CD4-positive, alpha-beta T cell (primary cell): Measurements from ENCODE around the gene GNAZ. TPM values are rescaled to one million over a fixed set of nuclear protein-coding genes. Genes with fewer than 3 reads are reported as not detected.

Experiments used
- ATAC-seq: fragments of 200-7000 bp; cut with Tn5 transposase; one replicate; pipeline ENCODE4 v1.10.0; 2022; ENCODE audit warnings: mild to moderate bottlenecking; ENCODE audit not compliant: poor library complexity
- CTCF ChIA-PET: fragments of 350-600 bp; sonication (Branson Sonifier 250); formaldehyde crosslinking; loops from one replicate; lab custom pipeline; 2021; ENCODE audit warnings: antibody characterized with exemption, inconsistent platforms; lab: Charles Lee
- POLR2A ChIA-PET: fragments of 350-600 bp; sonication (Branson Sonifier 250); formaldehyde crosslinking; loops from one replicate; lab custom pipeline; 2021; ENCODE audit warnings: antibody characterized with exemption, inconsistent platforms; lab: Charles Lee
- DNase-seq, 14 experiments: peaks; one replicate each; pipeline ENCODE4 v3.0.0-alpha.2; 2013 to 2020; ENCODE audit warnings: mixed read lengths in 2 of 14
- H3K27ac ChIP-seq, 2 donors: one replicate each; pipeline versions ENCODE4 v1.5.1 to v1.7.0; 2013; ENCODE audit warnings: low read length in 2 of 2, low read depth in 1 of 2, mild to moderate bottlenecking in 1 of 2
- H3K27me3 ChIP-seq, 2 experiments: 1 replicate in 1 of 2; 2 replicates in 1 of 2; pipeline versions ENCODE4 v1.6.1 to v1.7.0; 2013; ENCODE audit warnings: low read length in 2 of 2, control low read depth in 1 of 2, mild to moderate bottlenecking in 1 of 2, moderate library complexity in 1 of 2; ENCODE audit not compliant: insufficient read depth in 2 of 2, control insufficient read depth in 1 of 2
- H3K36me3 ChIP-seq: one replicate; pipeline ENCODE4 v1.6.1; 2013; ENCODE audit warnings: low read length, control low read depth; ENCODE audit not compliant: insufficient read depth
- H3K4me1 ChIP-seq: one replicate; pipeline ENCODE4 v1.6.1; 2013; ENCODE audit warnings: low read length, control low read depth; ENCODE audit not compliant: insufficient read depth
- H3K4me3 ChIP-seq: one replicate; pipeline ENCODE4 v1.5.1; 2013; ENCODE audit warnings: mild to moderate bottlenecking, low read length, moderate library complexity
- H3K9me3 ChIP-seq, 2 experiments: 1 replicate in 1 of 2; 2 replicates in 1 of 2; pipeline versions ENCODE4 v1.6.1 to v1.7.0; 2013; ENCODE audit warnings: low read length in 2 of 2, mild to moderate bottlenecking in 2 of 2, control low read depth in 1 of 2, moderate library complexity in 1 of 2; ENCODE audit not compliant: control insufficient read depth in 1 of 2, insufficient read depth in 1 of 2
- H3K27ac Mint-ChIP-seq: one replicate; pipeline ENCODE4 v1.8.0; 2020; ENCODE audit warnings: mixed read lengths
- H3K27me3 Mint-ChIP-seq: one replicate; pipeline ENCODE4 v1.8.0; 2021; ENCODE audit warnings: mixed read lengths
- H3K36me3 Mint-ChIP-seq: one replicate; pipeline ENCODE4 v1.8.0; 2021; ENCODE audit warnings: low read depth, mixed read lengths
- H3K4me1 Mint-ChIP-seq: one replicate; pipeline ENCODE4 v1.8.0; 2021; ENCODE audit warnings: low read depth, mixed read lengths
- H3K4me3 Mint-ChIP-seq: one replicate; pipeline ENCODE4 v1.8.0; 2020; ENCODE audit warnings: mild to moderate bottlenecking, mixed read lengths
- H3K9me3 Mint-ChIP-seq: one replicate; pipeline ENCODE4 v1.8.0; 2020; ENCODE audit warnings: mixed read lengths
- intact Hi-C, 2 experiments: fragments of 100-400 bp; cut with DNase I in 1 of 2; cut with micrococcal nuclease in 1 of 2; formaldehyde crosslinking; loops; one replicate each; pipeline versions ENCODE4 v1.15.1 to v1.9.0; 2023 to 2025; cut with DNase I, micrococcal nuclease
- total RNA-seq, 174 experiments: library from RNA in 2 of 174; stranded (reverse) in 2 of 174; gene quantifications; one replicate each; pipeline ENCODE4 v1.2.3 and lab custom pipeline; 2021 to 2026
- TF ChIP-seq, protein P1 (sequence below): fragments of 200-600 bp; IDR thresholded peaks from one replicate; pipeline ENCODE4 v1.8.0; 2022; ENCODE audit warnings: antibody characterized with exemption, mild to moderate bottlenecking

Gene GNAZ
- total RNA-seq, 2 experiments from 2014 or later, result 0.20 to 0.38 TPM

DNA sequence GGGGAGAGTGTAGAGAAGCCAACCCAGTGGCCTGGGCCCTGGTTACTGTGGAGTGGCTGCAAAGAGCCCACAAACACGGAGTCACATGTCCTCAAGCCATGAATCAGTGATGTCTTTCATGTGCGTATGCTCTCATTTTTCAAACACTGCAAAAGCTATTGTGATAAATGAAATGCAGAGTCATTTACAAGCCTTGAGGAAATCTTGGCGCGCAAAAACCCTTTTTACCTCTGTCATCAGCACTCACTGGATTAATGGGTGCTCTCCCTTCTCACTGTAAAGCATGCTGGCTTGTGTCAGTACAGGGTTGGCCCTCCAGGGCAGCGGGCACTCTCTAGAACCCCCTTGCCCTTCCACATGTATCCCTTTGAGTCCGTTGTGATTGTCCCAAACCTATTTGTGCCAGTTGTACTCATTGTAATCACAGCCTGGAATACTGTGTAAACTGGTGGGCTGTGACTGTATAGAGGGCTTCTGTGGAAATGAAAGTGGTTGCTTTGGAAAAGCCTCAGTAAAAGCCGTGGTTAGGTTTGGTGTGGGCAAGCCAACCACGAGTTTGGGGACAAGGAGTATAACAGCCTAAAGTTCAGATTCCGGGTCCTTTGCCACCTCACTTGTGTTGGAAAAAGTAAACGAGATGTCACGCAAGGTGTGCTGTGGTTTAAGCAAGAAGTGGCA, 10.4 kb downstream of the GNAZ start:
- TF ChIP-seq, protein P1, sequence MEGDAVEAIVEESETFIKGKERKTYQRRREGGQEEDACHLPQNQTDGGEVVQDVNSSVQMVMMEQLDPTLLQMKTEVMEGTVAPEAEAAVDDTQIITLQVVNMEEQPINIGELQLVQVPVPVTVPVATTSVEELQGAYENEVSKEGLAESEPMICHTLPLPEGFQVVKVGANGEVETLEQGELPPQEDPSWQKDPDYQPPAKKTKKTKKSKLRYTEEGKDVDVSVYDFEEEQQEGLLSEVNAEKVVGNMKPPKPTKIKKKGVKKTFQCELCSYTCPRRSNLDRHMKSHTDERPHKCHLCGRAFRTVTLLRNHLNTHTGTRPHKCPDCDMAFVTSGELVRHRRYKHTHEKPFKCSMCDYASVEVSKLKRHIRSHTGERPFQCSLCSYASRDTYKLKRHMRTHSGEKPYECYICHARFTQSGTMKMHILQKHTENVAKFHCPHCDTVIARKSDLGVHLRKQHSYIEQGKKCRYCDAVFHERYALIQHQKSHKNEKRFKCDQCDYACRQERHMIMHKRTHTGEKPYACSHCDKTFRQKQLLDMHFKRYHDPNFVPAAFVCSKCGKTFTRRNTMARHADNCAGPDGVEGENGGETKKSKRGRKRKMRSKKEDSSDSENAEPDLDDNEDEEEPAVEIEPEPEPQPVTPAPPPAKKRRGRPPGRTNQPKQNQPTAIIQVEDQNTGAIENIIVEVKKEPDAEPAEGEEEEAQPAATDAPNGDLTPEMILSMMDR, result no peak
- Histone ChIP-seq H3K4me1 (no peaks in the 10 kb centered on the region), H3K9me3 (no peaks in the 10 kb centered on the region), H3K27ac (no peak overlapping the region), H3K27me3 (peaks cover 0 to 5% of the 10 kb centered on the region in 2 experiments), H3K4me3 (no peak overlapping the region), H3K36me3 (no peaks in the 10 kb centered on the region)
- intact Hi-C loops, result no loop called here
- H3K36me3 Mint-ChIP-seq, result no peaks in the 10 kb centered on the region
- DNase-seq, result no peak
- H3K4me1 Mint-ChIP-seq, result peaks cover 6% of the 10 kb centered on the region
- H3K4me3 Mint-ChIP-seq, result no peak overlapping the region
- H3K27me3 Mint-ChIP-seq, result peaks cover 5% of the 10 kb centered on the region
- no peaks in the 10 kb centered on the region for H3K9me3 Mint-ChIP-seq
- H3K27ac Mint-ChIP-seq, result no peak overlapping the region
- CTCF ChIA-PET, result no interaction called here
- POLR2A ChIA-PET, result no interaction called here
- no peak for ATAC-seq

DNA sequence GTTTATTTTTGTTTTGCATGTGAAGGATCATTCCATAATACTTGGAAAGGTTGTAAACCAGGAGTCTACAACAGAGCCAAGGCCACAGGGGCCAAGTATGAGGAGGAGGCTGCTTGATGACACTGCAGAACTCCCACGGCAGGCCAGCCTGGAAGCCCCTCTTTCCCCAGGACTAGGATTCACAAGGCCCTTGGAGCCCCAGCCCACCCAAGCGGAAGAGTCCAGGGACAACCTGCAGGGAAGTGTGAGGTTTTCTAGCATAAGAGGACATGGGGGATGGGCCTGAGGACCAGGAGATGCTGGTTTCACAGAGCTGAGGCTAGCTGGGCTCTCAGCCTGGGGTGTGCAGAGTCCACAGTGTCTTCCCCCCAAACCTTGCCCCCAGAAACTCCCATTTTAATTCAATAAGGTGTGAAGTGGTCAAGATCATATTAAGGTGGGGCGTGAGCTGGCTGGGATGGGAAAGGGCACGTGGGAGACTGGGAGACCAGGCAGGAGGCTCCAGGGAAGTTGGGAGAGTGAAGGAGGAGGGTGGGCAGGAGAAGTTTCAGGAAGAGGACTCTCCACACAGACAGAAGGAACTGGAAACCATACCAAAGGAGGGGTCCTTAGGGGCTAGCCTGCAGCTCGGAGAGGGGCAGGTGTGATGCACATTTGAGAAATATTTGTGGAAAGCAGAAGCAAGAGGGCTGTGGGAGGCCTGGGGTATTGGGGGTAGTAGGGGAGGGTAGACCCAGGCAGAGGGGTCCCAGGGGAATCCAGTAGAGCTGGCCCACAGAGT, 12.4 kb downstream of the GNAZ start:
- Mint-ChIP-seq H3K36me3 (no peaks in the 10 kb centered on the region), H3K27ac (no peak overlapping the region), H3K4me3 (no peak overlapping the region), H3K9me3 (no peaks in the 10 kb centered on the region), H3K27me3 (peaks cover 5% of the 10 kb centered on the region), H3K4me1 (peaks cover 6% of the 10 kb centered on the region)
- ATAC-seq (no peak), DNase-seq (no peak)
- CTCF ChIA-PET, result no interaction called here
- no peak overlapping the region for H3K4me3 ChIP-seq
- no peak overlapping the region for H3K27ac ChIP-seq
- POLR2A ChIA-PET, result no interaction called here
- H3K4me1 ChIP-seq, result no peaks in the 10 kb centered on the region
- TF ChIP-seq, protein P1, result no peak
- intact Hi-C loops, result no loop called here
- peaks cover 0 to 5% of the 10 kb centered on the region in 2 experiments for H3K27me3 ChIP-seq
- no peaks in the 10 kb centered on the region for H3K9me3 ChIP-seq
- no peaks in the 10 kb centered on the region for H3K36me3 ChIP-seq

DNA sequence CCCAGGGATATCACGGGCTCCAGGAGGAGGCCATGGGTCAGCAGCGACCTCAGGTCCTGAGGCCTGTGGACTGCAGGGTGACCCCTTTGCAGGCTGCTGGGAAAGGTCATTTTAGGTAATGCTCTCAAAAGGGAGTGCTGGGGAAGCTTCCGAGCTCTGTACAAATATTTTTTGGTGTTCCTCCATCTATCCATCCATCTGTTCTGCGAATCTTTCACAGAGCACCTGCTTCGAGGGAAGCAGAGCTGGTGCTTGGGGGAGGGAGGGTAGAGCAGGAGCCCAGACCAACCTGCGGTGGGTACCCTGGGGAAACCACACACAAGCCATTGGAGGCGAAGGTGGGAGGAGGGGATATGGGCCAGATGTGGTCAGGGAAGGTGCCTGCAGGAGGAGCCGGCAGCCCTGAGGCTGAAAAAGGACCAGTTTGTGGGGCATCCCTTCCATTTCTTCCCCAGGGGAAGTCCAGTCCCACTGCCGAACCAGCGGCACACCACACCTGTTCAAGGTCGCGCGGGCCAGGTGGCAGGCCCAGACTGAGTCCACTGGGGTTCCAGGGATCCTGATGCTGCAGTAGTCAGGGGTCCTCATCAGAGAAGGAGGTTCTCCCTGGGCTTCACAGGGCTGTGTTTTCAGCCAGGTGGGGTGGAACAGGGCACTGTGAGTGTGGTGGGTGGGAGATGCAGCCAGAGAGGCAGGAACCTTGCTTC, 13.1 kb downstream of the GNAZ start:
- POLR2A ChIA-PET, result no interaction called here

More for the DNA sequence above, 13.1 kb downstream of the GNAZ start:
- no peak for ATAC-seq
- no peak overlapping the region for H3K27ac Mint-ChIP-seq
- CTCF ChIA-PET, result no interaction called here
- no peak overlapping the region for H3K4me3 Mint-ChIP-seq
- TF ChIP-seq, protein P1, result no peak
- no peak overlapping the region for H3K4me3 ChIP-seq
- H3K4me1 Mint-ChIP-seq, result peaks cover 6% of the 10 kb centered on the region
- H3K27me3 ChIP-seq, result peaks cover 0 to 2% of the 10 kb centered on the region in 2 experiments
- no peaks in the 10 kb centered on the region for H3K9me3 ChIP-seq
- no peaks in the 10 kb centered on the region for H3K36me3 Mint-ChIP-seq
- no peaks in the 10 kb centered on the region for H3K9me3 Mint-ChIP-seq
- DNase-seq, result no peak
- no peaks in the 10 kb centered on the region for H3K36me3 ChIP-seq
- intact Hi-C loops, result no loop called here
- H3K27me3 Mint-ChIP-seq, result no peaks in the 10 kb centered on the region
- H3K27ac ChIP-seq, result no peak overlapping the region
- peaks cover 5% of the 10 kb centered on the region for H3K4me1 ChIP-seq
